ENCODE results near the gene SNAPIN. TPM values are rescaled to one million over a fixed set of nuclear protein-coding genes. Genes with fewer than 3 reads are reported as not detected.

The SNAPIN gene
- polyA plus RNA-seq, 1 of the 3 experiments (the other 2 are of a cell fraction): 57.6 TPM

GRCh38 chr1:153659175-153659534, 652 bp downstream of the SNAPIN start:
- H3K27me3 ChIP-seq (ENCODE audit: insufficient read depth): no peaks in the 10 kb centered on the region
- H3K9me2 ChIP-seq: no peaks in the 10 kb centered on the region
- H2AFZ ChIP-seq (ENCODE audit: low read depth): peak overlapping the region; percentile 97
- H3K9me3 ChIP-seq: no peaks in the 10 kb centered on the region
- POLR2A ChIA-PET: interaction anchor here (0.9 to 1.9 kb wide), 3 partner anchors 25 to 331 kb away, joined by 3 to 8 read pairs (median 4); partner anchors contain the start of genes CHTOP and RPS27
- H3F3A ChIP-seq (replicated peaks; ENCODE audit: insufficient read depth): peaks cover 36% of the 10 kb centered on the region
- no peak for TF ChIP-seq ELF1 (IDR thresholded peaks at IDR 0.05)
- TF ChIP-seq NFIC (IDR thresholded peaks at IDR 0.05; ENCODE audit: borderline replicate concordance): no peak
- no peak for TF ChIP-seq IRF3 (IDR thresholded peaks at IDR 0.05; ENCODE audit: low read depth, low read length)
- TF ChIP-seq CHD2 (IDR thresholded peaks at IDR 0.05; ENCODE audit: low read length, partially characterized antibody): no peak
- TF ChIP-seq MEF2A (IDR thresholded peaks at IDR 0.05; ENCODE audit: borderline replicate concordance, low read depth): no peak
- no peak for TF ChIP-seq RCOR1 (IDR thresholded peaks at IDR 0.05; ENCODE audit: low read length)
- TF ChIP-seq TEAD4 (IDR thresholded peaks at IDR 0.05; ENCODE audit: borderline replicate concordance, insufficient read depth): no peak
- no peak for TF ChIP-seq FOXJ3 (CRISPR knock-in tag; IDR thresholded peaks at IDR 0.05)
- no peak for TF ChIP-seq EZH2phosphoT487 (IDR thresholded peaks at IDR 0.05; ENCODE audit: borderline replicate concordance, low read depth)
- no peak for TF ChIP-seq GABPA (IDR thresholded peaks at IDR 0.05; ENCODE audit: low read depth)
- no peak for TF ChIP-seq MAX (IDR thresholded peaks at IDR 0.05; ENCODE audit: low read depth)
- TF ChIP-seq POLR2AphosphoS5 (IDR thresholded peaks at IDR 0.05; ENCODE audit: low read depth, low read length): no peak
- TF ChIP-seq USF2 (IDR thresholded peaks at IDR 0.05; ENCODE audit: borderline replicate concordance, low read depth, low read length): no peak
- no peak for TF ChIP-seq MXI1 (IDR thresholded peaks at IDR 0.05; ENCODE audit: low read depth, low read length)
- TF ChIP-seq RXRA (IDR thresholded peaks at IDR 0.05; ENCODE audit: borderline replicate concordance, low read depth): no peak
- TF ChIP-seq REST (IDR thresholded peaks at IDR 0.05; ENCODE audit: low read depth, low read length): no peak
- H3K9ac ChIP-seq: peak overlapping the region; percentile 80
- WGBS (ENCODE audit: low lambda C conversion rate): 15% methylated on average over 8 of the region's 8 CpGs
- H4K20me1 ChIP-seq (ENCODE audit: insufficient read depth): no peaks in the 10 kb centered on the region
- H3K4me3 ChIP-seq (ENCODE audit: low read depth in 2 of 2, low read length in 1 of 2): peak overlapping the region; percentile 60 to 92
- H3K4me2 ChIP-seq: peak overlapping the region; percentile 94
- peaks cover 0 to 5% of the 10 kb centered on the region in 2 experiments; a peak in 1 of 4 replicates for H3K4me1 ChIP-seq (ENCODE audit: control insufficient read depth in 1 of 2, insufficient read depth in 2 of 2, low read depth in 1 of 2, low read length in 1 of 2)
- CTCF ChIA-PET: interaction anchor here (0.6 to 1.4 kb wide), 5 partner anchors 8 to 18 kb away, joined by 3 read pairs; no protein-coding TSS in a partner anchor
- peaks cover 32 to 35% of the 10 kb centered on the region in 2 experiments for H3K36me3 ChIP-seq (replicated peaks in 1 of 2; ENCODE audit: control insufficient read depth in 1 of 2, insufficient read depth in 2 of 2, low read length in 1 of 2)
- peak overlapping the region; percentile 58 to 83; a peak in 2 of 4 replicates for H3K27ac ChIP-seq (ENCODE audit: low read depth in 2 of 2, low read length in 1 of 2)
- no peak for DNase-seq
- peaks cover 23% of the 10 kb centered on the region for H3K79me2 ChIP-seq (ENCODE audit: insufficient read depth)
